Upper lobe of left lung (tissue), 4 donors: ENCODE data around the gene DAZAP1.

ENCODE experiments used
- CTCF ChIP-seq, 6 experiments: fragments of 450-650 bp in 4 of 6; fragments of 200-600 bp in 2 of 6; sonication (generic) in 2 of 6; IDR thresholded peaks; one replicate each; pipeline ENCODE4 v1.5.1; 2016 to 2019; ENCODE audit warnings: antibody characterized with exemption in 6 of 6
- POLR2A ChIP-seq, 4 donors: fragments of 450-650 bp; IDR thresholded peaks; one replicate each; pipeline ENCODE4 v1.5.1; 2016 to 2017; ENCODE audit warnings: antibody characterized with exemption in 4 of 4, mild to moderate bottlenecking in 2 of 4
- POLR2AphosphoS5 ChIP-seq, 2 donors: sonication (generic); formaldehyde crosslinking; IDR thresholded peaks; one replicate each; pipeline ENCODE4 v1.5.1; 2017; ENCODE audit warnings: antibody characterized with exemption in 2 of 2

DNA sequence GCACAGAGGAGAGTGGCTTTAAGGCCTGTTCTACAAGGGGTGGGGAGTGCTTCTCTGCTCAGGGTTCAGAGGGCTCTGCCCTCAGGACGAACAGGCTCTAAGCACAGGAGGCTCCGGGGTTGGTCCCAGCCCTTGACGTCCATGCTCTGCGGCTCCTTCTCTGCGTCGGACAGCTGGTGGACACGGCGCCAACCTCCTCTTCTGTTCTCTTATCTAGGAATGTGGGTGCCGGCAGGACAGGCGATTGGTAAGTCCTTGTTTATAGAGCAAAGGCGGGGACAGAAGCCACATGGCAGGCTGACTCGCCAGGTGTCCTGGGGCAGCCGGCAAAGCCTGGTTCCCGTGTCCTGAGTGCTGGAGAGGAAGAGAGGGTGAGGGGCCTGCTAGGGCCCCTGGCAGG lies 22.4 kb downstream of the DAZAP1 start:
- TF ChIP-seq CTCF (IDR thresholded peaks at IDR 0.05) (no peak), POLR2A (IDR thresholded peaks at IDR 0.05) (no peak), POLR2AphosphoS5 (IDR thresholded peaks at IDR 0.05) (no peak)
